ENCODE measurements around the gene ZSCAN5C. TPM values are rescaled to one million over a fixed set of nuclear protein-coding genes. Genes with fewer than 3 reads are reported as not detected.
A peak's percentile ranks its signal among the peaks of the same experiment; 100 is the strongest.

The ZSCAN5C gene
- total and polyA plus RNA-seq, 2 donors (not counting 1 experiment from before 2014, with no cell fraction given) = not detected

DNA sequence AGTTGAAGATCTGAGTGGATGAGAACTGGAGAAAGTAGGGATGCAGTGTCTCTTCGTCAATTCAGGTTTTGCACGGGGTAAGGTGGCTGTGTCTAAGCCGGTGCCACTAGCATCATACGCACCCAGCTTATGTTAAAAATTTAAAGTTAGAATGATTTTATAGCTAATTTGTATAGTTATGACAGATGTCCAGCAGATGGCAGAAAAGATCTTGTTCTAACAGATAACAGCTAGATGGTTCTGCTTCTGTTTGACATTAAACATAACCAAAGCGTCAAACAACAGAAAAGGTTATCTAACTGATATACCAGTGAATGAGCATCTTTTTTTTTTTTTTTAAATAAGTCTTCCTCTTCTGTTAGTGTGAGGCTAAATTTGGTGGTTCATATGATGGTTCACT is 51.7 kb downstream of the ZSCAN5C start:
- H4K20me1 ChIP-seq (ENCODE audit: control insufficient read depth, insufficient read depth, low read length, poor library complexity, severe bottlenecking) = no peaks in the 10 kb centered on the region
- no peak overlapping the region for H3K4me3 ChIP-seq (ENCODE audit: control extremely low read depth in 1 of 5, extremely low read depth in 1 of 5, insufficient read depth in 1 of 5, low read depth in 2 of 5, low read length in 4 of 5)
- H3K27me3 Mint-ChIP-seq = no peaks in the 10 kb centered on the region
- H2AFZ ChIP-seq (ENCODE audit: insufficient read depth, low read depth, low read length, poor library complexity, severe bottlenecking) = no peak overlapping the region
- H3K9me3 Mint-ChIP-seq (ENCODE audit: insufficient read depth) = no peaks in the 10 kb centered on the region
- POLR2A ChIA-PET = no interaction called here
- no peak overlapping the region for H3K27ac Mint-ChIP-seq
- intact Hi-C loops (cut with micrococcal nuclease) = loop anchor here (1.0 kb wide), 2 partner anchors 80 to 177 kb away; no protein-coding TSS in a partner anchor
- H3K36me3 ChIP-seq (replicated peaks in 1 of 2; ENCODE audit: control extremely low read depth in 1 of 2, control insufficient read depth in 1 of 2, extremely low read depth in 1 of 2, insufficient read depth in 2 of 2, low read length in 1 of 2) = no peaks in the 10 kb centered on the region
- H3K79me2 ChIP-seq (ENCODE audit: control insufficient read depth, insufficient read depth, low read length) = no peaks in the 10 kb centered on the region
- DNase-seq (peak; percentile 62), ATAC-seq (ENCODE audit: low read depth) (no peak)
- H3K9me3 ChIP-seq (ENCODE audit: control extremely low read depth in 1 of 3, control insufficient read depth in 2 of 3, insufficient read depth in 1 of 3, low read length in 2 of 3) = peaks cover 0 to 6% (median 0%) of the 10 kb centered on the region in 3 donors
- H3K4me3 Mint-ChIP-seq = no peak overlapping the region
- no peak overlapping the region for H3K27ac ChIP-seq (ENCODE audit: low read length in 2 of 2)
- no peak overlapping the region for H3K4me2 ChIP-seq (replicated peaks; ENCODE audit: low read depth, low read length, poor library complexity, severe bottlenecking)
- no peaks in the 10 kb centered on the region for H3K4me1 Mint-ChIP-seq
- no peaks in the 10 kb centered on the region for H3K27me3 ChIP-seq (replicated peaks in 1 of 4; ENCODE audit: control extremely low read depth in 1 of 4, control insufficient read depth in 3 of 4, insufficient read depth in 4 of 4, low read length in 3 of 4)
- H3K9ac ChIP-seq (ENCODE audit: low read length) = no peak overlapping the region
- CTCF ChIA-PET = interaction anchor here (0.7 to 7.1 kb wide), 31 partner anchors 10 to 1403 kb away, joined by 3 to 163 read pairs (median 7); no protein-coding TSS in a partner anchor
- peaks cover 0 to 2% of the 10 kb centered on the region in 2 donors for H3K4me1 ChIP-seq (ENCODE audit: control insufficient read depth in 2 of 2, insufficient read depth in 2 of 2, low read length in 2 of 2)
- WGBS (ENCODE audit: insufficient coverage) = no CpG with 5 or more reads among the region's 5 CpGs
- TF ChIP-seq, protein P1, sequence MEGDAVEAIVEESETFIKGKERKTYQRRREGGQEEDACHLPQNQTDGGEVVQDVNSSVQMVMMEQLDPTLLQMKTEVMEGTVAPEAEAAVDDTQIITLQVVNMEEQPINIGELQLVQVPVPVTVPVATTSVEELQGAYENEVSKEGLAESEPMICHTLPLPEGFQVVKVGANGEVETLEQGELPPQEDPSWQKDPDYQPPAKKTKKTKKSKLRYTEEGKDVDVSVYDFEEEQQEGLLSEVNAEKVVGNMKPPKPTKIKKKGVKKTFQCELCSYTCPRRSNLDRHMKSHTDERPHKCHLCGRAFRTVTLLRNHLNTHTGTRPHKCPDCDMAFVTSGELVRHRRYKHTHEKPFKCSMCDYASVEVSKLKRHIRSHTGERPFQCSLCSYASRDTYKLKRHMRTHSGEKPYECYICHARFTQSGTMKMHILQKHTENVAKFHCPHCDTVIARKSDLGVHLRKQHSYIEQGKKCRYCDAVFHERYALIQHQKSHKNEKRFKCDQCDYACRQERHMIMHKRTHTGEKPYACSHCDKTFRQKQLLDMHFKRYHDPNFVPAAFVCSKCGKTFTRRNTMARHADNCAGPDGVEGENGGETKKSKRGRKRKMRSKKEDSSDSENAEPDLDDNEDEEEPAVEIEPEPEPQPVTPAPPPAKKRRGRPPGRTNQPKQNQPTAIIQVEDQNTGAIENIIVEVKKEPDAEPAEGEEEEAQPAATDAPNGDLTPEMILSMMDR (IDR thresholded peaks at IDR 0.05) = peak; percentile 36
- no peak for TF ChIP-seq EZH2 (IDR thresholded peaks at IDR 0.05; ENCODE audit: borderline replicate concordance, insufficient read depth, low read depth, low read length, poor library complexity, severe bottlenecking)

DNA sequence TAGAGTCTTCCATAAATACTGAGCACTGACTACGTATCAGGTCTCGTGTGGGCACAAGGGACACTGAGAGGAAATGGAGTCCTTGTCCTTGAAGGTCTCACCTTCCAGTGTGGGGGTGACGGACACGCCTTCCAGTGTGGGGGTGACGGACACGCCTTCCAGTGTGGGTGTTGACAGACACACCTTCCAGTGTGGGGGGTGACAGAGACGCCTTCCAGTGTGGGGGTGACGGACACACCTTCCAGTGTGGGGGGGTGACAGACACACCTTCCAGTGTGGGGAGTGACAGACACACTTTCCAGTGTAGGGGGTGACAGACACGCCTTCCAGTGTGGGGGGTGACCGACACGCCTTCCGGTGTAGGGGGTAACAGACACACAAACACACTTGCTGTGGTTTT is 56.2 kb downstream of the ZSCAN5C start:
- Histone ChIP-seq H3K9me3 (ENCODE audit: control extremely low read depth in 1 of 3, control insufficient read depth in 2 of 3, insufficient read depth in 1 of 3, low read length in 2 of 3) (no peaks in the 10 kb centered on the region), H3K4me2 (replicated peaks; ENCODE audit: low read depth, low read length, poor library complexity, severe bottlenecking) (no peak overlapping the region), H3K79me2 (ENCODE audit: control insufficient read depth, insufficient read depth, low read length) (no peaks in the 10 kb centered on the region), H2AFZ (ENCODE audit: insufficient read depth, low read depth, low read length, poor library complexity, severe bottlenecking) (no peak overlapping the region), H3K9ac (ENCODE audit: low read length) (no peak overlapping the region), H4K20me1 (ENCODE audit: control insufficient read depth, insufficient read depth, low read length, poor library complexity, severe bottlenecking) (no peaks in the 10 kb centered on the region), H3K27me3 (replicated peaks in 1 of 4; ENCODE audit: control extremely low read depth in 1 of 4, control insufficient read depth in 3 of 4, insufficient read depth in 4 of 4, low read length in 3 of 4) (no peaks in the 10 kb centered on the region), H3K4me3 (ENCODE audit: control extremely low read depth in 1 of 5, extremely low read depth in 1 of 5, insufficient read depth in 1 of 5, low read depth in 2 of 5, low read length in 4 of 5) (no peak overlapping the region), H3K27ac (ENCODE audit: low read length in 2 of 2) (no peak overlapping the region), H3K36me3 (replicated peaks in 1 of 2; ENCODE audit: control extremely low read depth in 1 of 2, control insufficient read depth in 1 of 2, extremely low read depth in 1 of 2, insufficient read depth in 2 of 2, low read length in 1 of 2) (no peaks in the 10 kb centered on the region), H3K4me1 (ENCODE audit: control insufficient read depth in 2 of 2, insufficient read depth in 2 of 2, low read length in 2 of 2) (no peaks in the 10 kb centered on the region)
- TF ChIP-seq, protein P1 (IDR thresholded peaks at IDR 0.05) = no peak
- TF ChIP-seq EZH2 (IDR thresholded peaks at IDR 0.05; ENCODE audit: borderline replicate concordance, insufficient read depth, low read depth, low read length, poor library complexity, severe bottlenecking) = no peak
- CTCF ChIA-PET = interaction anchor here (2.5 kb wide), 1 partner anchor 75 kb away, joined by 17 read pairs; no protein-coding TSS in a partner anchor
- POLR2A ChIA-PET = no interaction called here
- Mint-ChIP-seq H3K4me3 (no peak overlapping the region), H3K27ac (no peak overlapping the region), H3K9me3 (ENCODE audit: insufficient read depth) (no peaks in the 10 kb centered on the region), H3K27me3 (no peaks in the 10 kb centered on the region), H3K4me1 (no peaks in the 10 kb centered on the region)
- WGBS (ENCODE audit: insufficient coverage) = 92% methylated on average over 12 of the region's 12 CpGs
- intact Hi-C loops (cut with micrococcal nuclease) = no loop called here
- ATAC-seq (ENCODE audit: low read depth) (no peak), DNase-seq (no peak)

Other genes with a start within 250 kb of the ZSCAN5C start
- not detected in 2 replicates for gene NLRP5, start 215.5 kb upstream of the ZSCAN5C start, total RNA-seq
- gene NLRP5, start 215.5 kb upstream of the ZSCAN5C start, polyA plus RNA-seq = not detected in 2 replicates
- gene ZNF787, start 81.0 kb upstream of the ZSCAN5C start, total RNA-seq = 47.7 and 47.9 TPM in 2 replicates
- gene ZNF787, start 81.0 kb upstream of the ZSCAN5C start, polyA plus RNA-seq = 17.1 and 19.6 TPM in 2 replicates
- 32.0 and 37.7 TPM in 2 replicates for gene ZNF444, start 61.0 kb upstream of the ZSCAN5C start, total RNA-seq
- gene ZNF444, start 61.0 kb upstream of the ZSCAN5C start, polyA plus RNA-seq = 24.1 and 25.2 TPM in 2 replicates
- gene GALP, start 26.3 kb upstream of the ZSCAN5C start, total RNA-seq = not detected in 2 replicates
- not detected in 2 replicates for gene GALP, start 26.3 kb upstream of the ZSCAN5C start, polyA plus RNA-seq
- not detected in 2 replicates for gene ZSCAN5B, start 4.5 kb upstream of the ZSCAN5C start, total RNA-seq
- gene ZSCAN5B, start 4.5 kb upstream of the ZSCAN5C start, polyA plus RNA-seq = not detected in 2 replicates
- gene EDDM13, start 70.5 kb downstream of the ZSCAN5C start, total RNA-seq = not detected in 2 replicates
- gene EDDM13, start 70.5 kb downstream of the ZSCAN5C start, polyA plus RNA-seq = 0.43 TPM in 1 of 2 replicates, not detected in the other
- 20.5 and 24.8 TPM in 2 replicates for gene ZSCAN5A, start 112.6 kb downstream of the ZSCAN5C start, total RNA-seq
- 4.2 and 5.2 TPM in 2 replicates for gene ZSCAN5A, start 112.6 kb downstream of the ZSCAN5C start, polyA plus RNA-seq
- gene ZNF582, start 191.3 kb downstream of the ZSCAN5C start, total RNA-seq = 10.0 and 10.1 TPM in 2 replicates
- gene ZNF582, start 191.3 kb downstream of the ZSCAN5C start, polyA plus RNA-seq = 3.8 and 4.8 TPM in 2 replicates
- 11.1 and 11.7 TPM in 2 replicates for gene ZNF583, start 202.1 kb downstream of the ZSCAN5C start, total RNA-seq
- gene ZNF583, start 202.1 kb downstream of the ZSCAN5C start, polyA plus RNA-seq = 1.4 and 1.5 TPM in 2 replicates

Measured in B cell (primary cell).